A549 (cell line): Measurements from ENCODE around the gene TRIM2.

Experiments
- CTCF ChIP-seq: fragments of >200 bp; sonication (Bioruptor Twin); formaldehyde crosslinking; IDR thresholded peaks from 3 replicates; pipeline ENCODE4 v1.5.1; 2016
- JUNB ChIP-seq: fragments of >200 bp; sonication (Bioruptor Twin); formaldehyde crosslinking; IDR thresholded peaks from 2 replicates; pipeline ENCODE4 v1.6.1; 2016
- MAFK ChIP-seq: fragments of 450-650 bp; IDR thresholded peaks from 2 replicates; pipeline ENCODE4 v1.6.1; 2014; ENCODE audit not compliant: partially characterized antibody
- POLR2AphosphoS2 ChIP-seq: conservative IDR thresholded peaks from 2 replicates; pipeline ENCODE4 v1.6.1; 2012; ENCODE audit warnings: low read length, improper control_type of control experiment, inconsistent platforms
- RAD21 ChIP-seq, 2 experiments: fragments of >200 bp in 1 of 2; sonication (Bioruptor Twin) in 1 of 2; formaldehyde crosslinking in 1 of 2; IDR thresholded peaks in 1 of 2; conservative IDR thresholded peaks in 1 of 2; 2 replicates in 1 of 2; 3 replicates in 1 of 2; pipeline ENCODE4 v1.6.1; 2012 to 2018; ENCODE audit warnings: inconsistent platforms in 1 of 2
- RNF2 ChIP-seq: fragments of 200-600 bp; sonication (generic); IDR thresholded peaks from 2 replicates; pipeline ENCODE4 v1.6.1; 2016; ENCODE audit warnings: low read depth, mild to moderate bottlenecking, antibody characterized with exemption, moderate library complexity, borderline replicate concordance
- TP53 ChIP-seq: fragments of 250-450 bp; sonication (Bioruptor Pico); IDR thresholded peaks from 2 replicates; pipeline ENCODE4 v1.5.0; 2021; ENCODE audit warnings: mild to moderate bottlenecking, moderate library complexity

GRCh38 chr4:153241295-153241694 is 37.1 kb downstream of the TRIM2 start:
- TF ChIP-seq CTCF (no peak), JUNB (no peak), RNF2 (no peak), TP53 (CRISPR knock-in tag) (no peak), MAFK (no peak), POLR2AphosphoS2 (no peak), RAD21 (conservative IDR thresholded peaks at IDR 0.05 in 1 of 2, IDR thresholded peaks at IDR 0.05 in 1 of 2) (no peak)
